Measurements from ENCODE around the gene FBXL17.
A peak's percentile ranks its signal among the peaks of the same experiment; 100 is the strongest.

Gene FBXL17

GRCh38 chr5:107878661-107879060 lies 503.2 kb downstream of the FBXL17 start:
- TF ChIP-seq, protein P1, sequence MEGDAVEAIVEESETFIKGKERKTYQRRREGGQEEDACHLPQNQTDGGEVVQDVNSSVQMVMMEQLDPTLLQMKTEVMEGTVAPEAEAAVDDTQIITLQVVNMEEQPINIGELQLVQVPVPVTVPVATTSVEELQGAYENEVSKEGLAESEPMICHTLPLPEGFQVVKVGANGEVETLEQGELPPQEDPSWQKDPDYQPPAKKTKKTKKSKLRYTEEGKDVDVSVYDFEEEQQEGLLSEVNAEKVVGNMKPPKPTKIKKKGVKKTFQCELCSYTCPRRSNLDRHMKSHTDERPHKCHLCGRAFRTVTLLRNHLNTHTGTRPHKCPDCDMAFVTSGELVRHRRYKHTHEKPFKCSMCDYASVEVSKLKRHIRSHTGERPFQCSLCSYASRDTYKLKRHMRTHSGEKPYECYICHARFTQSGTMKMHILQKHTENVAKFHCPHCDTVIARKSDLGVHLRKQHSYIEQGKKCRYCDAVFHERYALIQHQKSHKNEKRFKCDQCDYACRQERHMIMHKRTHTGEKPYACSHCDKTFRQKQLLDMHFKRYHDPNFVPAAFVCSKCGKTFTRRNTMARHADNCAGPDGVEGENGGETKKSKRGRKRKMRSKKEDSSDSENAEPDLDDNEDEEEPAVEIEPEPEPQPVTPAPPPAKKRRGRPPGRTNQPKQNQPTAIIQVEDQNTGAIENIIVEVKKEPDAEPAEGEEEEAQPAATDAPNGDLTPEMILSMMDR (IDR thresholded peaks at IDR 0.05; ENCODE audit: insufficient read depth, missing control alignments) = no peak
- FAIRE-seq = no peak
- DNase-seq (ENCODE audit: insufficient read length, low spot score) = no peak

DNA sequence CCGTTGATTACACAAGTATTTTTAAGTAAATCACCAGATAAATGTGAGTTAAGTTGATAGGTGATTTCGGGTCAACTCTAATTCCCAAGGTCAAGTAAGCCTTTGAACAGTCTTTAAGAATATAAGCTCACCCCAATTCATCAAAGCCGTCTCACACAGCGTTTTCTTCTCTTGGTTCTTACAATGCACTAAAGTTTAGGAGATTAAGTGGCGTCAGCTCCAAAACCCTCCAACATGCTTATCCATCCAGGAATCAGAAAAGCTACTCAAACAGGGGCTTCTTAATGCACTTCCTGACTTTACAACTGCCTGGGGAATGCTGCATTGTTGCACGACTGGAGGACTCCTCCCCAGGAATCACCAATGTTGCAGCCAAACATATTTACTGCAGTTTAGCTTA lies 505.0 kb downstream of the FBXL17 start:
- DNase-seq (ENCODE audit: insufficient read length, low spot score) (no peak), FAIRE-seq (peak; percentile 81)
- TF ChIP-seq, protein P1 (IDR thresholded peaks at IDR 0.05; ENCODE audit: insufficient read depth, missing control alignments) = no peak

DNA sequence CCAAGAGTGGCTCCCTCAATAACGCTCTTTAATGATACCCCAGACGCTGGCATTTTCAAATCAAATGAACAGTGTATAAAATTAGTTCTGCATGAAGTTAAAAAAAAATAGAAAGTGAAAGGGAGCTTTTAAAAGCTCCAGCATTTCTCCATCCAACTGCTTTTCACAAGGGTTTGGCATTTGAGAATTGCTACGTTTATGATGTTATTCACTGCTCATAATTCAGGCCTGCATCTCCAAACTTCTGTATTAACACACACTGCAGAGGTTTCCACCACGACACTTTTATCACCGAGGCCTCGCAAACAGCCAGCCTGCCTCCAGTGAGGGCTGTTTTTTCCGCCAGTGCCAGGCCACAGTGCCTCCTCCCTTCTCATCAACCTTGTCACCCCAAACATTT lies 505.6 kb downstream of the FBXL17 start:
- TF ChIP-seq, protein P1 (IDR thresholded peaks at IDR 0.05; ENCODE audit: insufficient read depth, missing control alignments) = no peak
- DNase-seq (ENCODE audit: insufficient read length, low spot score) (no peak), FAIRE-seq (no peak)

GRCh38 chr5:107875833-107876232 lies 506.1 kb downstream of the FBXL17 start:
- DNase-seq (ENCODE audit: insufficient read length, low spot score) = no peak
- TF ChIP-seq, protein P1 (IDR thresholded peaks at IDR 0.05; ENCODE audit: insufficient read depth, missing control alignments) = no peak
- no peak for FAIRE-seq

DNA sequence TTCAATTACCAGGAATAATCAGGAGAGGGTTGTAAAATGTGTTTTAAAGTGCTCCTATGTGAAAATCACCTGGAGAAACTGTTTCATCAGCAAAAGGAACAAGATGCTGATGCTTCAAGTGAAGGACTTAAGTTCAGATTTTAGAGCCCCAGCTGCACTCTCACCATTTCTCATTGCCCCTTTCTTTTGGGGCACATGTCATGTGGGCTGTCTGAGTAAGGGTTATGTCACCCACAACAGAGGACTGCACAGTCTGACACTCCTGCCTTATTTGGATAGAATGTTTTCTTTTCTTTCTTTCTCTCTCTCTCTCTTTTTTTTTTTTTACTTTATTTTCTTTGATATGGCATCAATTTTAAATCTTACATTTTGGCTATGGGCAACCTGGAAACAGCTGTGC lies 507.1 kb downstream of the FBXL17 start:
- no peak for FAIRE-seq
- TF ChIP-seq, protein P1 (IDR thresholded peaks at IDR 0.05; ENCODE audit: insufficient read depth, missing control alignments) = no peak
- DNase-seq (ENCODE audit: insufficient read length, low spot score) = no peak

GRCh38 chr5:107873877-107874276 lies 508.0 kb downstream of the FBXL17 start:
- TF ChIP-seq, protein P1 (IDR thresholded peaks at IDR 0.05; ENCODE audit: insufficient read depth, missing control alignments) = no peak
- no peak for DNase-seq (ENCODE audit: insufficient read length, low spot score)
- FAIRE-seq = no peak

GRCh38 chr5:107871023-107871422 lies 510.9 kb downstream of the FBXL17 start:
- FAIRE-seq = no peak
- TF ChIP-seq, protein P1 (IDR thresholded peaks at IDR 0.05; ENCODE audit: insufficient read depth, missing control alignments) = no peak
- DNase-seq (ENCODE audit: insufficient read length, low spot score) = no peak

All from D721Med (cell line).